ENCODE results near the gene TBXAS1. TPM values are rescaled to one million over a fixed set of nuclear protein-coding genes. Genes with fewer than 3 reads are reported as not detected.

Gene TBXAS1
- total and polyA plus RNA-seq, 2 of the 8 experiments (the other 6 are each of a cell fraction or from before 2014, with no cell fraction given) = 0.86 to 2.1 TPM

- Histone ChIP-seq H2BK5ac (ENCODE audit: low read depth, low read length) (no peak overlapping the region), H4K8ac (ENCODE audit: extremely low read depth, insufficient read depth, low read length) (no peak overlapping the region), H3K9ac (replicated peaks in 1 of 4; ENCODE audit: extremely low read depth in 1 of 4, low read depth in 3 of 4, low read length in 3 of 4) (no peak overlapping the region), H3K4ac (replicated peaks; ENCODE audit: insufficient read length, low read depth, low read length) (no peak overlapping the region), H3K23me2 (ENCODE audit: low read depth, low read length) (no peaks in the 10 kb centered on the region), H2BK12ac (ENCODE audit: low read depth, low read length) (no peak overlapping the region), H4K5ac (ENCODE audit: insufficient read length, low read depth, low read length) (no peak overlapping the region), H3K79me2 (ENCODE audit: control insufficient read depth in 1 of 2, insufficient read depth in 2 of 2, low read length in 2 of 2) (no peaks in the 10 kb centered on the region), H4K20me1 (replicated peaks in 1 of 2; ENCODE audit: control insufficient read depth in 1 of 2, insufficient read depth in 2 of 2, low read length in 2 of 2) (no peaks in the 10 kb centered on the region), H2AFZ (ENCODE audit: low read length) (no peak overlapping the region), H3K4me1 (replicated peaks in 1 of 4; ENCODE audit: control insufficient read depth in 3 of 4, insufficient read depth in 4 of 4, low read length in 3 of 4) (no peaks in the 10 kb centered on the region), H2BK120ac (replicated peaks; ENCODE audit: low read depth, low read length) (no peak overlapping the region), H3K79me1 (ENCODE audit: low read depth, low read length) (no peaks in the 10 kb centered on the region), H3K27me3 (replicated peaks in 1 of 4; ENCODE audit: control insufficient read depth in 3 of 4, extremely low read depth in 1 of 4, insufficient read depth in 3 of 4, low read length in 3 of 4) (no peaks in the 10 kb centered on the region), H2AK5ac (ENCODE audit: low read depth, low read length) (no peak overlapping the region), H3K18ac (ENCODE audit: extremely low read depth, low read length) (no peak overlapping the region), H3K23ac (ENCODE audit: insufficient read length) (no peak overlapping the region), H3K4me2 (ENCODE audit: insufficient read depth in 1 of 2, low read depth in 2 of 2, low read length in 2 of 2) (no peak overlapping the region), H3K27ac (ENCODE audit: low read depth, low read length) (no peak overlapping the region), H3K14ac (ENCODE audit: insufficient read length) (no peak overlapping the region), H4K91ac (replicated peaks; ENCODE audit: insufficient read length, low read length) (no peak overlapping the region), H3K4me3 (ENCODE audit: extremely low read depth in 1 of 4, insufficient read depth in 2 of 4, low read depth in 3 of 4, low read length in 4 of 4) (no peak overlapping the region), H2BK15ac (ENCODE audit: low read length) (no peak overlapping the region), H3K56ac (replicated peaks; ENCODE audit: insufficient read length, low read depth, low read length) (no peak overlapping the region), H3K36me3 (ENCODE audit: control insufficient read depth in 2 of 4, insufficient read depth in 4 of 4, low read length in 3 of 4) (no peaks in the 10 kb centered on the region), H3K9me3 (ENCODE audit: insufficient read depth in 2 of 2, low read depth in 1 of 2, low read length in 1 of 2) (no peaks in the 10 kb centered on the region), H2BK20ac (ENCODE audit: low read length) (no peak overlapping the region)
- POLR2A ChIA-PET (ENCODE audit: partially characterized antibody) = no interaction called here
- CTCF ChIA-PET (ENCODE audit: partially characterized antibody) = interaction anchor here (0.6 kb wide), 1 partner anchor 266 kb away, joined by 3 read pairs; no protein-coding TSS in a partner anchor
- FAIRE-seq (no peak), DNase-seq (ENCODE audit: low read depth in 1 of 2, low spot score in 2 of 2) (no peak)
- TF ChIP-seq SAP30 (IDR thresholded peaks at IDR 0.05; ENCODE audit: insufficient read depth, insufficient replicate concordance, low read length) (no peak), GTF2F1 (IDR thresholded peaks at IDR 0.05; ENCODE audit: borderline replicate concordance, low read depth, low read length) (no peak), SIN3A (conservative IDR thresholded peaks at IDR 0.05 in 1 of 2, IDR thresholded peaks at IDR 0.05 in 1 of 2; ENCODE audit: low read depth in 1 of 2, low read length in 2 of 2) (no peak)
Measured at GRCh38 chr7:139885511-139885910, 56.4 kb downstream of the TBXAS1 start.

Data from H1 (cell line).